Spinal cord (tissue), 10 donors: ENCODE data around the gene MANEAL. TPM values are rescaled to one million over a fixed set of nuclear protein-coding genes. Genes with fewer than 3 reads are reported as not detected.
"Not testable (repeated sequence)": the region's sequence is repeated elsewhere in the genome, so short reads cannot be mapped to it uniquely, and the experiment has no call there.

ENCODE experiments used
- DNase-seq, 6 donors: peaks; one replicate each; pipeline versions ENCODE4 v3.0.0 to v3.0.0-alpha.2; 2013 to 2015; ENCODE audit warnings: low spot score in 6 of 6, low read depth in 4 of 6
- H3K27ac ChIP-seq: one replicate; pipeline ENCODE4 v1.5.1; 2013; ENCODE audit warnings: low read depth, low read length, control low read depth
- H3K27me3 ChIP-seq: one replicate; pipeline ENCODE4 v1.6.1; 2013; ENCODE audit warnings: low read length; ENCODE audit not compliant: control insufficient read depth, insufficient read depth
- H3K36me3 ChIP-seq: one replicate; pipeline ENCODE4 v1.6.1; 2013; ENCODE audit warnings: low read length; ENCODE audit not compliant: control insufficient read depth, insufficient read depth
- H3K4me1 ChIP-seq: one replicate; pipeline ENCODE4 v1.6.1; 2013; ENCODE audit warnings: low read length; ENCODE audit not compliant: control insufficient read depth, insufficient read depth
- H3K4me3 ChIP-seq: one replicate; pipeline ENCODE4 v1.5.1; 2013; ENCODE audit warnings: low read depth, low read length, control low read depth
- H3K9me3 ChIP-seq: one replicate; pipeline ENCODE4 v1.6.1; 2013; ENCODE audit warnings: low read length; ENCODE audit not compliant: control insufficient read depth, insufficient read depth
- WGBS: methylation state at CpG from one replicate; pipeline ENCODE4 v1.1.5; 2013; ENCODE audit warnings: missing lambda C conversion rate; ENCODE audit not compliant: insufficient coverage; 5-methylcytosine and 5-hydroxymethylcytosine counted together
- polyA plus RNA-seq, 2 donors: library from polyadenylated mRNA; unstranded; fragments of 120-200 nt; gene quantifications; one replicate each; pipeline ENCODE4 v1.2.1, GENCODE V29; 2013; ENCODE audit not compliant: insufficient read length in 2 of 2
- total RNA-seq, 2 donors: library from RNA; depleted of rRNA in 1 of 2; stranded (reverse); fragments of 120-200 nt in 1 of 2; fragments of >200 nt in 1 of 2; gene quantifications; one replicate each; pipeline versions ENCODE4 v1.2.3 to v1.2.4, GENCODE V29; 2013 to 2014
- donor health status: healthy.

Gene MANEAL
- total and polyA plus RNA-seq, 4 donors = 15.0 to 53.7 (median 40.8) TPM

DNA sequence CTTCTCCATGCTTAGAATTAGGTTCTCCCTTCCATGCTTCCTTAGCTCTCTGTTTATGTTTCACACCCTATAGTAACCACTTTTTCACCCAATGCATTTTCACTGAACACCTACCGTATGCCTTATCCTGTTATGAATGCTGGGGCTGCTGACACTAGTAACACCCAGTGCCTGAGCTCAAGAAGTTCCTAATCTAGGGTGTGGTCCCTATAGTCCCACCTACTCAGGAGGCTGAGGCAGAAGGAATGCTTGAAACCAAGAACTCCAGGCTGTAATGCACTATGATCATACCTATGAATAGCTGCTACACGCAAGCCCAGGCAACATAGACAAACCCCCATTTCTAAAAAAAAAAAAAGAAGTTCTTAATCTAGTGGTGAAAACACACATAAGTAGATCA, 34.2 kb upstream of the MANEAL start:
- Histone ChIP-seq H3K9me3 (no peaks in the 10 kb centered on the region), H3K27ac (no peak overlapping the region), H3K4me1 (peaks cover 15% of the 10 kb centered on the region), H3K36me3 (peaks cover 10% of the 10 kb centered on the region), H3K4me3 (no peak overlapping the region), H3K27me3 (peaks cover 46% of the 10 kb centered on the region)
- DNase-seq = no peak
- WGBS = 90% methylated on average over 1 of the region's 2 CpGs

DNA sequence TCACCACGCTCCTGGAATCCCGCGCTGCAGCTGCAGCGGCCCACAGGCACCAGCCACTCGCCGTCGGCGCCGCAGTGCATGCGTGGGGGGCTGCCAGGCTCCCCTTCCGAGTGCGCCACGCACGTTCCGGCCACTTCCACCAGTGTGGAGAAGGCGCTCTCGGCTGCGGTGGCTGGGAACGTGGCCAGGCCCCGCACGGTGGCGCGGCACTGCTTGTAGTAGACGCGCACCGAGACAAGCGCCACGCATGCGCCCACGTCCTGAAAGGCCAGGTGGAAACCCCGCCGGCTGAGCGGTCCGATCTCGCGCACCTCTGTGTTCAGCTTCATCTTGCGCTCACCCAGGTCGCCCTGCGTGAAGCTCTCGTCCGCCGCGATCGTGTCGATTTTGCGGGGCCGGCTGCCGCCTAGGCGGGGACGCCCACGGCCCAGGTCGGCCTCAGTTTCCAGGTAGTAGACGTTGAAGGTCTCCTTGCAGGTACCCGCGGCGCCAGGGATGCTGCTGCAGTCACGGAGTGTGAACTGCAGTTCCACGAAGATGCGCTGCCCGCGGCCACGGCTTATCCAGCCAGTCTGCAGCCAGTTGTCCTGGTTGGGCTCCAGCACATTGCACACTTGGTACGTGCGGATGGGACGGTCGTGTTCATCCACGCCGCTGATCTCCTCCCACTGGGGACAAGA, 32.1 kb upstream of the MANEAL start:
- no peak overlapping the region for H3K4me3 ChIP-seq
- peaks cover 33% of the 10 kb centered on the region for H3K4me1 ChIP-seq
- H3K27me3 ChIP-seq = peaks cover 63% of the 10 kb centered on the region
- DNase-seq = peak in 1 of 6 donors; percentile 27
- no peak overlapping the region for H3K27ac ChIP-seq
- no peaks in the 10 kb centered on the region for H3K9me3 ChIP-seq
- 51% methylated on average over 68 of the region's 68 CpGs for whole genome bisulfite sequencing
- H3K36me3 ChIP-seq = peaks cover 10% of the 10 kb centered on the region

DNA sequence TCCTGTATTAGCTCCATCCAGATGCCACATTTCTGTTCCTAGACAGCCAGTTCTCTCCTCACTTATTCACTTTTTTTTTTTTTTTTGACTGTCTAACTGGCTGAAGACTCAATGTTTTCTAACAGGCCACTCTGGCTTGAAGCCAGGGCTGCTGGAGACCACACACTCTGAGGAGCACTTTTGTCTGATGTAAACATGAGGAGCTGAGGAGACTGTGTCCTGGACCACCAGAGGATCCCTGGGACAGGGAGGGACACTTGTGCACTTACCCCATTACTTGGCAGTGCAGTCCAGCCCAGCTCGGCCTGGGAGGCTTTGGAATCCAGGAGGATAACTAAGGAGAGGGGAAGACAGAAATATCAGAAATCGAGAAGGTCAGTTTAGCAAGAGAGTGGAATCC, 31.1 kb upstream of the MANEAL start:
- Histone ChIP-seq H3K27me3 (peaks cover 66% of the 10 kb centered on the region), H3K4me3 (no peak overlapping the region), H3K4me1 (peaks cover 33% of the 10 kb centered on the region), H3K27ac (no peak overlapping the region), H3K9me3 (no peaks in the 10 kb centered on the region), H3K36me3 (peaks cover 10% of the 10 kb centered on the region)
- 63% methylated on average over 1 of the region's 2 CpGs for WGBS
- no peak for DNase-seq

DNA sequence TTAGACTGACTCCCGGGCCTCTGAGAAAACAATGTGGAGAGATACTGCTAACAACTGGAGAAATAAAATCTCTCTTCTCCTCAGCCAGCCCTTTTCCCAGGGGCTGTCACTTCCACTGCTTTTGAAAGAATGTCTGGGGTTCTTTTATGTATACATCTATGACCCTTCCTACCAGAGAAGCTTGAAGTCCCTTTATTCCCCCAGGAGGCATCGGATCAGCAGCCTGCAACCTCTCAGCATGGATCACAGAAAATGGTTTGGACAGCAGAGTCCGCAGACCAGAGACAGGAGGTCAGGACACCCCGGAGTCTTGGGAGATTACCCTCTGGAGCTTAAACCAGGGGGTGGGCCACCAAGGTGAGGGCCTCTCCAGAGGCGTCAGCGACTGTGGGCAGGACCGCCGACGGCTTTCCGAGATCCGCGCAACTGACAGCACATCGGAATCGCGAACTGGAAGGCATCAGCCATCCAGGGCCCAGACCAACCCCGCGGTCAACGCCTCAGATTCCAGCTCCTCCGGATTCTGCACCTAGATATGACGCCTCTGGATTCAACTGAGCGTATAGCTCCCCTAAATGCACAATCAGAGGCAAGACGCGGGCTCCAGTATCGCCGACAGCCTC, 29.7 kb upstream of the MANEAL start:
- peaks cover 69% of the 10 kb centered on the region for H3K27me3 ChIP-seq
- WGBS = 10% methylated on average over 24 of the region's 25 CpGs
- peaks cover 10% of the 10 kb centered on the region for H3K36me3 ChIP-seq
- no peaks in the 10 kb centered on the region for H3K9me3 ChIP-seq
- H3K27ac ChIP-seq = no peak overlapping the region
- peaks cover 33% of the 10 kb centered on the region for H3K4me1 ChIP-seq
- DNase-seq = peak in 1 of 6 donors; percentile 63
- H3K4me3 ChIP-seq = peak overlapping the region; percentile 40

DNA sequence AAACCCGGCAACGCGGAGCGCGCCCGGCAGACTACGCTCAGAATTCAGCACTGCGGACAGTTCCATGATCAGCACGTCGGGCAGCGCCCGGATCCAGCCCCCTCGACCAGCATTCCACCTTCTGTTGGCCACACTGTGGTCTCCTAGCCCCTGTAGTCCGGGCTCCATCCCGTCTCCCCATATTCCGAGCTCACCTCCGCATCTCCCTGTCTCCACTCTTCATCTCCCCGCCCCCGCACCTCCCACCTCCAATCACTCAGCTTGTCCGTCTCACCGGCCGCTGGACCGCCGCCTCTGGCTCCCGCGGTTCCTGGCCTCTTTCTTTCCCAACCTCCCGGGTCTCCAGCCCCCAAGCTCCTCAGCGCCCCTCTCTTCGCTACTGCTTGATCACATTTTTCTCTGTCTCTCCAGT, 29.2 kb upstream of the MANEAL start:
- DNase-seq = peak in 4 of 6 donors; percentile 21 to 75 (median 54)
- under 1% methylated on average over 29 of the region's 29 CpGs for WGBS
- Histone ChIP-seq H3K36me3 (peaks cover 10% of the 10 kb centered on the region), H3K27ac (no peak overlapping the region), H3K9me3 (no peaks in the 10 kb centered on the region), H3K4me3 (peak overlapping the region; percentile 40), H3K4me1 (peaks cover 33% of the 10 kb centered on the region), H3K27me3 (peaks cover 73% of the 10 kb centered on the region)

DNA sequence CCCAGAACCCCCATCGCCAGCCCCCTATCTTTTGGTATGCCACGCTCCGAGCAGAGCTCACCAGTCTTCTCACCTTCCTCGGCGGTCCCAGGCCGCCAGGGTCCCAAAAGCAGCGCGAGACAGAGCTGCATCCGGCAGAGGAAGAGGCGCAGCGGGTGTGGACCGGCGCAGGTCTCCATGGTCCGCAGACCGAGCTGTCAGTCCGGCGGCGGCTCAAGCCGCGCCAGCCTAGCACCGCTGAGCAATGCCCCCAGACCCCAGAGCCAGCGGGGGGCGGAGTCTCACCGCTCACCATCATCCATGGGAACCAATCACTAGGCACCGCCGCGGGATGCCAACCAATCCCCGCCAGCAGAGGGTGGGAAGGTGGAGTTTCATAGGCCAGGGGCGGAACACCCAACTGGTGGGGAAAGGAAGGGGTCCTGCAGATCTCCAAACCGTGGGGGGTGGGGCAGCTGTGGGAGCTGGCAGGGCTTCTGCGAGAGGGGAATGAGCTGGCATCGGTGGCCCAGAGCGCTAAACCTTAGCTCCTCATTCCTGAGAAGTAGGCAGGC, 28.7 kb upstream of the MANEAL start, which contains the start of gene EPHA10:
Gene EPHA10 (minus strand): TSS at position 233 of the 554 bp plus-strand sequence. CDS start 54 bp downstream, at position 179.
- peak; percentile 68 to 98 (median 84) for DNase-seq
- no peak within 1 kb of the TSS for H3K27ac ChIP-seq
- H3K36me3 ChIP-seq = peaks cover 10% of the 10 kb centered on the region
- H3K4me3 ChIP-seq = peak within 1 kb of the TSS; percentile 40
- no peaks in the 10 kb centered on the region for H3K9me3 ChIP-seq
- H3K4me1 ChIP-seq = peaks cover 33% of the 10 kb centered on the region
- under 1% methylated on average over 31 of the region's 33 CpGs for WGBS
- H3K27me3 ChIP-seq = peaks cover 76% of the 10 kb centered on the region

DNA sequence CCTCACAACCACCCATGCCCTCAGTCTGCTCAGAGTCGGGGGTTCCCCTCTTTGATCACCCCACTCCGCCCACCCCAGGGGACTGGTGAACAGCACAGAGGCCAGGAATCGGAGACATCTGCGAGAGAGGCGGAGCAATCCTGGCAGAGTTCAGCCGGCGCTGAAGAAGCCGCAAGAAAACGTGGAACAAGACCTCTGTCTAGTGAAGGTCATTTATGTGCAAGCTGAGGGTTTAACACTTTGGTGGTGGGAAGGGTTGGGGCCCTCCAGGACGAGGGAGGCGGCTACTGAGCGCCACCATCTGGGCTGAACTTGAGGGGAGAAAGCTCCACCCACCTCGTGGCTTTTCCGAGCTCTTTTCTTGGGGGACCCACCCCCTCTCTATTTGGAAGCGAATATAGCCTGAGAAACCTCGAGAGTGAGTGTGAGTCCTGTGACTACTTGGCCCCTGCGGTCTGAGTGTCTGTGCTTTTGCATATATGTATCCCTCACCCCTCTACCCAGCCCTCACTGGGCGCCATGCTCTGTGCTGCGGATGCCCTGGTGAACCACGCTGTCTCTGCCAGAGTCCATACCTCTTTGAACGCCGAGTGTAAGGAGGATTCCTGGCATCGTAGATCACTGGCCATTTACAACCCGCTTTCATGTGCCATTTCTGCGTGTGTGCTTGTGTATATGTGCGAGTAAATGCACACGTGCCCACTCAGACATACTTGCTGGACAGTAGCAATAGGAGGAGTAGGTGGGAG, 27.6 kb upstream of the MANEAL start:
- Histone ChIP-seq H3K9me3 (no peaks in the 10 kb centered on the region), H3K4me1 (peaks cover 33% of the 10 kb centered on the region), H3K27ac (no peak overlapping the region), H3K36me3 (peaks cover 9% of the 10 kb centered on the region), H3K27me3 (peaks cover 72% of the 10 kb centered on the region), H3K4me3 (peak overlapping the region; percentile 40)
- whole genome bisulfite sequencing = 4% methylated on average over 21 of the region's 27 CpGs
- peak in 3 of 6 donors; percentile 23 to 86 (median 58) for DNase-seq

DNA sequence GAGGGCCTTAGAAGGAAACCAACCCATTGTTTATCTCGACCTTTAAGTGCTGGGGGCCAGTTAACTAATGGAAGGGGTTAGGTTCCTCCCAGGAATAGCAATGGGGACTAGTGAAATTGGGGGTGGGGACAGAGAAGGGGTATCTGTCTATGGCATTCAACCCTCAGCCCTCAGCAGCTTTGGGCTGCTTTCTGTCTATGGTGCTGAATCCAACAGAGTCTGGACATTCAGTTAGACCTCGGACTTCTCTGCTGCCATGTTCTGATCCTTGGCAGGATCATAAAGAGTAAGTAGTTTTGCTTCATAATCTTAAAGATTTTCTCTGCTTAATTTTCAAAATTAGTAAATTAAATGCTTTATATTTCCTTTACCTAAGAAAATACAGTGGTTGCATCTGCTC, 26.2 kb upstream of the MANEAL start:
- no peak for DNase-seq
- no peak overlapping the region for H3K4me3 ChIP-seq
- H3K4me1 ChIP-seq = peaks cover 28% of the 10 kb centered on the region
- peaks cover 59% of the 10 kb centered on the region for H3K27me3 ChIP-seq
- no peak overlapping the region for H3K27ac ChIP-seq
- no peaks in the 10 kb centered on the region for H3K9me3 ChIP-seq
- WGBS = 0% methylated on average over 1 of the region's 2 CpGs
- no peaks in the 10 kb centered on the region for H3K36me3 ChIP-seq

DNA sequence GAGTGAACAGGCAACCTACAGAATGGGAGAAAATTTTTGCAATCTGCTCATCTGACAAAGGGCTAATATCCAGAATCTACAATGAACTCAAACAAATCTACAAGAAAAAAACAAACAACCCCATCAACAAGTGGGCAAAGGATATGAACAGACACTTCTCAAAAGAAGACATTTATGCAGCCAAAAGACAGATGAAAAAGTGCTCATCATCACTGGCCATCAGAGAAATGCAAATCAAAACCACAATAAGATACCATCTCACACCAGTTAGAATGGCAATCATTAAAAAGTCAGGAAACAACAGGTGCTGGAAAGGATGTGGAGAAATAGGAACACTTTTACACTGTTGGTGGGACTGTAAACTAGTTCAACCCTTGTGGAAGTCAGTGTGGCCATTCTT, 22.2 kb upstream of the MANEAL start:
- H3K36me3 ChIP-seq, H3K4me3 ChIP-seq, H3K9me3 ChIP-seq, H3K4me1 ChIP-seq, H3K27ac ChIP-seq, DNase-seq: not testable (repeated sequence)
- peaks cover 25% of the 10 kb centered on the region for H3K27me3 ChIP-seq
